Fibroblast of lung (primary cell): ENCODE data around the gene ZNF507. TPM values are rescaled to one million over a fixed set of nuclear protein-coding genes. Genes with fewer than 3 reads are reported as not detected.
A peak's percentile ranks its signal among the peaks of the same experiment; 100 is the strongest.

Experiments used
- DNase-seq, 2 donors: peaks; one replicate each; pipeline versions ENCODE4 v3.0.0 to v3.0.0-alpha.2; 2010; ENCODE audit warnings: low read depth in 2 of 2
- H2AFZ ChIP-seq: 2 replicates; pipeline ENCODE4 v1.5.1; 2012; ENCODE audit warnings: low read length, control low read depth, inconsistent platforms
- H3K27ac ChIP-seq: 2 replicates; pipeline ENCODE4 v1.5.1; 2011; ENCODE audit warnings: low read length, control low read depth; ENCODE audit not compliant: insufficient read depth
- H3K27me3 ChIP-seq: 2 replicates; pipeline ENCODE4 v1.5.1; 2011; ENCODE audit warnings: mild to moderate bottlenecking, low read length; ENCODE audit not compliant: control insufficient read depth, insufficient read depth
- H3K36me3 ChIP-seq: 2 replicates; pipeline ENCODE4 v1.5.1; 2011; ENCODE audit warnings: low read length; ENCODE audit not compliant: control insufficient read depth, insufficient read depth
- H3K4me1 ChIP-seq: 2 replicates; pipeline ENCODE4 v1.5.1; 2011; ENCODE audit warnings: low read length; ENCODE audit not compliant: control insufficient read depth, insufficient read depth; ENCODE audit errors: extremely low read depth
- H3K4me2 ChIP-seq: 2 replicates; pipeline ENCODE4 v1.5.1; 2011; ENCODE audit warnings: low read length, control low read depth; ENCODE audit not compliant: insufficient read depth; ENCODE audit errors: extremely low read depth
- H3K4me3 ChIP-seq, 4 experiments: fragments of 200-600 bp in 1 of 4; sonication (generic) in 1 of 4; replicated peaks in 1 of 4; 2 replicates each; pipeline ENCODE4 v1.5.1; 2011 to 2016; ENCODE audit warnings: low read length in 4 of 4, low read depth in 3 of 4, mild to moderate bottlenecking in 3 of 4, control low read depth in 2 of 4, inconsistent platforms in 1 of 4, mixed read lengths in 1 of 4; ENCODE audit not compliant: insufficient read depth in 1 of 4; ENCODE audit errors: control extremely low read depth in 1 of 4
- H3K79me2 ChIP-seq: 2 replicates; pipeline ENCODE4 v1.5.1; 2012; ENCODE audit warnings: mild to moderate bottlenecking, low read length, inconsistent platforms; ENCODE audit not compliant: control insufficient read depth, insufficient read depth
- H3K9ac ChIP-seq: 2 replicates; pipeline ENCODE4 v1.5.1; 2011; ENCODE audit warnings: mild to moderate bottlenecking, low read length, control low read depth; ENCODE audit not compliant: insufficient read depth
- H3K9me3 ChIP-seq: 2 replicates; pipeline ENCODE4 v1.5.1; 2012; ENCODE audit warnings: low read depth, low read length; ENCODE audit not compliant: control insufficient read depth, insufficient read depth
- H4K20me1 ChIP-seq: 2 replicates; pipeline ENCODE4 v1.5.1; 2011; ENCODE audit warnings: low read length; ENCODE audit not compliant: control insufficient read depth, insufficient read depth; ENCODE audit errors: extremely low read depth
- CTCF ChIP-seq, 2 donors: IDR thresholded peaks in 1 of 2; conservative IDR thresholded peaks in 1 of 2; 1 replicate in 1 of 2; 2 replicates in 1 of 2; pipeline ENCODE4 v1.5.1; 2011 to 2012; ENCODE audit warnings: low read length in 2 of 2, control low read depth in 1 of 2, inconsistent platforms in 1 of 2, low read depth in 1 of 2, mild to moderate bottlenecking in 1 of 2
- EZH2 ChIP-seq: IDR thresholded peaks from 2 replicates; pipeline ENCODE4 v1.5.1; 2012; ENCODE audit warnings: low read length, control low read depth, mild to moderate bottlenecking; ENCODE audit errors: missing control alignments
- polyA plus RNA-seq, 2 donors: library from polyadenylated mRNA; depleted of rRNA in 1 of 2; stranded (reverse) in 1 of 2; unstranded in 1 of 2; fragments of >200 nt; gene quantifications; 2 replicates each; pipeline ENCODE4 v1.2.1, GENCODE V29; 2011 to 2012; ENCODE audit warnings: missing spikeins in 1 of 2
- total RNA-seq: library from RNA; depleted of rRNA; stranded (reverse); fragments of >200 nt; gene quantifications from 2 replicates; pipeline ENCODE4 v1.2.1, GENCODE V29; 2014

ZNF507 gene
- total and polyA plus RNA-seq, 2 donors (not counting 1 experiment from before 2014, with no cell fraction given): 12.1 to 17.8 TPM

- Histone ChIP-seq H3K9me3 (no peaks in the 10 kb centered on the region), H3K4me3 (peak overlapping the region; percentile 66 to 83 (median 76)), H3K9ac (peak overlapping the region; percentile 98), H3K36me3 (no peaks in the 10 kb centered on the region), H3K4me2 (peak overlapping the region; percentile 90), H4K20me1 (no peaks in the 10 kb centered on the region), H3K4me1 (peaks cover 3% of the 10 kb centered on the region), H3K79me2 (peaks cover 11% of the 10 kb centered on the region), H2AFZ (peak overlapping the region; percentile 45), H3K27me3 (no peaks in the 10 kb centered on the region), H3K27ac (peak overlapping the region; percentile 96)
- TF ChIP-seq CTCF (conservative IDR thresholded peaks at IDR 0.05 in 1 of 2, IDR thresholded peaks at IDR 0.05 in 1 of 2; ENCODE audit: low read depth in 1 of 2, low read length in 2 of 2): no peak
- TF ChIP-seq EZH2: no peak
- no peak for DNase-seq
Measured at GRCh38 chr19:32406161-32407003, 61.0 kb downstream of the ZNF507 start.

GRCh38 chr19:32407004-32407992, 61.9 kb downstream of the ZNF507 start:
- Histone ChIP-seq H3K9me3 (no peaks in the 10 kb centered on the region), H3K4me2 (peak overlapping the region; percentile 90), H3K27ac (peak overlapping the region; percentile 96), H3K27me3 (no peaks in the 10 kb centered on the region), H3K79me2 (peaks cover 11% of the 10 kb centered on the region), H3K36me3 (no peaks in the 10 kb centered on the region), H3K4me1 (peaks cover 3% of the 10 kb centered on the region), H2AFZ (no peak overlapping the region), H3K4me3 (peak overlapping the region; percentile 66 to 83 (median 76)), H3K9ac (no peak overlapping the region), H4K20me1 (no peaks in the 10 kb centered on the region)
- TF ChIP-seq CTCF (conservative IDR thresholded peaks at IDR 0.05 in 1 of 2, IDR thresholded peaks at IDR 0.05 in 1 of 2; ENCODE audit: low read depth in 1 of 2, low read length in 2 of 2) (no peak), EZH2 (no peak)
- DNase-seq: peak; percentile 61 to 70

- H4K20me1 ChIP-seq: no peaks in the 10 kb centered on the region
- H3K4me3 ChIP-seq: no peak overlapping the region
- H3K79me2 ChIP-seq: no peaks in the 10 kb centered on the region
- DNase-seq: no peak
- no peaks in the 10 kb centered on the region for H3K27me3 ChIP-seq
- H3K4me1 ChIP-seq: peaks cover 2% of the 10 kb centered on the region
- no peak overlapping the region for H3K9ac ChIP-seq
- TF ChIP-seq CTCF (conservative IDR thresholded peaks at IDR 0.05 in 1 of 2, IDR thresholded peaks at IDR 0.05 in 1 of 2; ENCODE audit: low read depth in 1 of 2, low read length in 2 of 2): no peak
- TF ChIP-seq EZH2: no peak
- no peaks in the 10 kb centered on the region for H3K9me3 ChIP-seq
- peaks cover 2% of the 10 kb centered on the region for H3K36me3 ChIP-seq
- no peak overlapping the region for H3K4me2 ChIP-seq
- no peak overlapping the region for H3K27ac ChIP-seq
- no peak overlapping the region for H2AFZ ChIP-seq
Measured at GRCh38 chr19:32415246-32415645, 69.8 kb downstream of the ZNF507 start.
